DMS114 treated with DMSO at 0.1 percent for 48 hours (cell line): Measurements from ENCODE around the gene DGKB.

Source experiments
- DNase-seq: peaks from one replicate; lab custom pipeline; 2025; ENCODE audit not compliant: unreplicated experiment; lab: John Stamatoyannopoulos, UW

The DGKB gene

GRCh38 chr7:14861456-14861855 is 41.1 kb downstream of the DGKB start:
- no peak for DNase-seq

- DNase-seq, result no peak
Observed at GRCh38 chr7:14859267-14859666, 43.3 kb downstream of the DGKB start.

- DNase-seq, result no peak
Observed at GRCh38 chr7:14858866-14859265, 43.7 kb downstream of the DGKB start.

GRCh38 chr7:14858410-14858809 is 44.1 kb downstream of the DGKB start:
- DNase-seq, result no peak

GRCh38 chr7:14855033-14855794 is 47.3 kb downstream of the DGKB start:
- no peak for DNase-seq

- no peak for DNase-seq
Observed at GRCh38 chr7:14854471-14854870, 48.1 kb downstream of the DGKB start.

- no peak for DNase-seq
Observed at GRCh38 chr7:14851610-14852009, 50.9 kb downstream of the DGKB start.

- no peak for DNase-seq
Observed at GRCh38 chr7:14850039-14850438, 52.5 kb downstream of the DGKB start.

- DNase-seq, result no peak
Observed at GRCh38 chr7:14846405-14846804, 56.1 kb downstream of the DGKB start.

- no peak for DNase-seq
Observed at GRCh38 chr7:14843755-14844154, 58.8 kb downstream of the DGKB start.

GRCh38 chr7:14842523-14842922 is 60.0 kb downstream of the DGKB start:
- DNase-seq, result no peak

- no peak for DNase-seq
Observed at GRCh38 chr7:14841869-14842268, 60.7 kb downstream of the DGKB start.

GRCh38 chr7:14841086-14841485 is 61.5 kb downstream of the DGKB start:
- DNase-seq, result no peak

- DNase-seq, result no peak
Observed at GRCh38 chr7:14839307-14839706, 63.2 kb downstream of the DGKB start.

- no peak for DNase-seq
Observed at GRCh38 chr7:14837216-14837615, 65.3 kb downstream of the DGKB start.

GRCh38 chr7:14836571-14837189 is 65.9 kb downstream of the DGKB start:
- DNase-seq, result no peak

- no peak for DNase-seq
Observed at GRCh38 chr7:14836006-14836405, 66.5 kb downstream of the DGKB start.

GRCh38 chr7:14835384-14835783 is 67.2 kb downstream of the DGKB start:
- DNase-seq, result no peak

- DNase-seq, result no peak
Observed at GRCh38 chr7:14834883-14835282, 67.7 kb downstream of the DGKB start.

GRCh38 chr7:14834456-14834855 is 68.1 kb downstream of the DGKB start:
- no peak for DNase-seq

- no peak for DNase-seq
Observed at GRCh38 chr7:14833707-14834106, 68.8 kb downstream of the DGKB start.

GRCh38 chr7:14828053-14828452 is 74.5 kb downstream of the DGKB start:
- no peak for DNase-seq

- no peak for DNase-seq
Observed at GRCh38 chr7:14826426-14826825, 76.1 kb downstream of the DGKB start.
